GM23248 (cell line): ENCODE measurements around the gene SLC38A2. TPM values are rescaled to one million over a fixed set of nuclear protein-coding genes. Genes with fewer than 3 reads are reported as not detected.

Experiments
- DNase-seq: peaks from one replicate; pipeline ENCODE4 v3.0.0-alpha.2; 2015
- H2AFZ ChIP-seq: fragments of 200-600 bp; sonication (generic); 2 replicates; pipeline ENCODE4 v1.6.1; 2016; ENCODE audit warnings: antibody characterized with exemption
- H3F3A ChIP-seq: fragments of 200-600 bp; sonication (generic); 2 replicates; pipeline ENCODE4 v1.6.1; 2016; ENCODE audit warnings: mild to moderate bottlenecking, antibody characterized with exemption, mixed run types; ENCODE audit not compliant: insufficient read depth
- H3K27ac ChIP-seq: fragments of 200-600 bp; sonication (generic); 2 replicates; pipeline ENCODE4 v1.5.1; 2016; ENCODE audit warnings: mild to moderate bottlenecking
- H3K27me3 ChIP-seq: fragments of 200-600 bp; sonication (generic); replicated peaks from 2 replicates; pipeline ENCODE4 v1.6.1; 2016; ENCODE audit warnings: mild to moderate bottlenecking; ENCODE audit not compliant: insufficient read depth
- H3K36me3 ChIP-seq: fragments of 200-600 bp; sonication (generic); 2 replicates; pipeline ENCODE4 v1.6.1; 2016; ENCODE audit warnings: low read depth, mild to moderate bottlenecking
- H3K4me1 ChIP-seq: fragments of 200-600 bp; sonication (generic); 2 replicates; pipeline ENCODE4 v1.6.1; 2016; ENCODE audit warnings: mild to moderate bottlenecking; ENCODE audit not compliant: insufficient read depth
- H3K4me2 ChIP-seq: fragments of 200-600 bp; sonication (generic); one replicate; pipeline ENCODE4 v1.6.1; 2016; ENCODE audit warnings: mild to moderate bottlenecking; ENCODE audit not compliant: unreplicated experiment
- H3K4me3 ChIP-seq: fragments of 200-600 bp; sonication (generic); 2 replicates; pipeline ENCODE4 v1.5.1; 2016; ENCODE audit warnings: mild to moderate bottlenecking
- H3K79me2 ChIP-seq: fragments of 200-600 bp; sonication (generic); 2 replicates; pipeline ENCODE4 v1.6.1; 2016; ENCODE audit warnings: mild to moderate bottlenecking; ENCODE audit not compliant: insufficient read depth
- H3K9ac ChIP-seq: fragments of 200-600 bp; sonication (generic); 2 replicates; pipeline ENCODE4 v1.6.1; 2016; ENCODE audit warnings: mild to moderate bottlenecking
- H3K9me2 ChIP-seq: fragments of 200-600 bp; sonication (generic); 2 replicates; pipeline ENCODE4 v1.6.1; 2016; ENCODE audit warnings: mixed run types, mild to moderate bottlenecking, moderate library complexity; ENCODE audit not compliant: insufficient read depth
- H3K9me3 ChIP-seq: fragments of 200-600 bp; sonication (generic); one replicate; pipeline ENCODE4 v1.6.1; 2017; ENCODE audit warnings: low read depth
- H4K20me1 ChIP-seq: fragments of 200-600 bp; sonication (generic); 2 replicates; pipeline ENCODE4 v1.6.0; 2016; ENCODE audit not compliant: insufficient read depth
- EZH2 ChIP-seq: fragments of 200-600 bp; sonication (generic); IDR thresholded peaks from 2 replicates; pipeline ENCODE4 v1.6.1; 2018; ENCODE audit warnings: antibody characterized with exemption, mild to moderate bottlenecking; ENCODE audit not compliant: insufficient read depth, poor library complexity, severe bottlenecking
- EZH2phosphoT487 ChIP-seq: fragments of 200-600 bp; sonication (generic); IDR thresholded peaks from 2 replicates; pipeline ENCODE4 v1.6.1; 2018; ENCODE audit warnings: antibody characterized with exemption, moderate library complexity, mild to moderate bottlenecking, low read depth; ENCODE audit not compliant: insufficient read depth
- WGBS, 2 experiments: methylation state at CpG; one replicate each; pipeline ENCODE4 v1.1.6; 2015 to 2017; ENCODE audit warnings: low lambda C conversion rate in 2 of 2, low coverage in 1 of 2; ENCODE audit errors: missing lambda C conversion rate in 2 of 2; 5-methylcytosine and 5-hydroxymethylcytosine counted together
- in situ Hi-C: fragments of 300-500 bp; cut with MboI; formaldehyde crosslinking; loops from 2 replicates; pipeline ENCODE4 v1.15.0; 2020
- polyA plus RNA-seq: library from polyadenylated mRNA; unstranded; fragments of >200 nt; fragmentation: Nextera tagmentation; extraction: Ambion mirVana; gene quantifications from 2 replicates; pipeline ENCODE4 v1.2.1, GENCODE V29; 2016
- total RNA-seq: library from RNA; depleted of rRNA; stranded (reverse); fragments of >200 nt; shearing (Covaris generic); gene quantifications from 2 replicates; pipeline ENCODE4 v1.2.3, GENCODE V29; 2014

The SLC38A2 gene
- total and polyA plus RNA-seq, 2 experiments from 2014 or later, result 683 to 1,383 TPM

- no peaks in the 10 kb centered on the region for H4K20me1 ChIP-seq
- no peak overlapping the region for H3K4me3 ChIP-seq
- in situ Hi-C loops, result loop anchor here (10.0 kb wide), 1 partner anchor 279 kb away; no protein-coding TSS in a partner anchor
- H3K9me2 ChIP-seq, result no peaks in the 10 kb centered on the region
- no peaks in the 10 kb centered on the region for H3K27me3 ChIP-seq
- H3K79me2 ChIP-seq, result peaks cover 51% of the 10 kb centered on the region
- peak overlapping the region; percentile 91 for H3K4me2 ChIP-seq
- TF ChIP-seq EZH2phosphoT487 (no peak), EZH2 (no peak)
- peak overlapping the region; percentile 100 for H3K27ac ChIP-seq
- peaks cover 73% of the 10 kb centered on the region for H3K4me1 ChIP-seq
- H3F3A ChIP-seq, result peaks cover 82% of the 10 kb centered on the region
- H3K9ac ChIP-seq, result peak overlapping the region; percentile 97
- no peaks in the 10 kb centered on the region for H3K36me3 ChIP-seq
- H2AFZ ChIP-seq, result no peak overlapping the region
- WGBS, 2 experiments, result 94 to 96% methylated on average over 5 of the region's 5 CpGs
- no peaks in the 10 kb centered on the region for H3K9me3 ChIP-seq
- DNase-seq, result no peak
Observed at GRCh38 chr12:46385438-46385837, 12.9 kb upstream of the SLC38A2 start.

- Histone ChIP-seq H3K79me2 (peaks cover 55% of the 10 kb centered on the region), H2AFZ (no peak overlapping the region), H3K9me3 (no peaks in the 10 kb centered on the region), H3K36me3 (no peaks in the 10 kb centered on the region), H3K4me3 (peak overlapping the region; percentile 83), H3K4me1 (peaks cover 66% of the 10 kb centered on the region), H3K9ac (peak overlapping the region; percentile 97), H3K27ac (peak overlapping the region; percentile 100), H3F3A (peaks cover 80% of the 10 kb centered on the region), H4K20me1 (no peaks in the 10 kb centered on the region), H3K9me2 (no peaks in the 10 kb centered on the region), H3K4me2 (peak overlapping the region; percentile 91), H3K27me3 (no peaks in the 10 kb centered on the region)
- TF ChIP-seq EZH2phosphoT487 (no peak), EZH2 (no peak)
- in situ Hi-C loops, result loop anchor here (10.0 kb wide), 1 partner anchor 280 kb away; no protein-coding TSS in a partner anchor
- DNase-seq, result peak; percentile 53
- 64 to 66% methylated on average over 9 of the region's 9 CpGs for WGBS, 2 experiments
Observed at GRCh38 chr12:46384451-46385309, 12.1 kb upstream of the SLC38A2 start.

DNA sequence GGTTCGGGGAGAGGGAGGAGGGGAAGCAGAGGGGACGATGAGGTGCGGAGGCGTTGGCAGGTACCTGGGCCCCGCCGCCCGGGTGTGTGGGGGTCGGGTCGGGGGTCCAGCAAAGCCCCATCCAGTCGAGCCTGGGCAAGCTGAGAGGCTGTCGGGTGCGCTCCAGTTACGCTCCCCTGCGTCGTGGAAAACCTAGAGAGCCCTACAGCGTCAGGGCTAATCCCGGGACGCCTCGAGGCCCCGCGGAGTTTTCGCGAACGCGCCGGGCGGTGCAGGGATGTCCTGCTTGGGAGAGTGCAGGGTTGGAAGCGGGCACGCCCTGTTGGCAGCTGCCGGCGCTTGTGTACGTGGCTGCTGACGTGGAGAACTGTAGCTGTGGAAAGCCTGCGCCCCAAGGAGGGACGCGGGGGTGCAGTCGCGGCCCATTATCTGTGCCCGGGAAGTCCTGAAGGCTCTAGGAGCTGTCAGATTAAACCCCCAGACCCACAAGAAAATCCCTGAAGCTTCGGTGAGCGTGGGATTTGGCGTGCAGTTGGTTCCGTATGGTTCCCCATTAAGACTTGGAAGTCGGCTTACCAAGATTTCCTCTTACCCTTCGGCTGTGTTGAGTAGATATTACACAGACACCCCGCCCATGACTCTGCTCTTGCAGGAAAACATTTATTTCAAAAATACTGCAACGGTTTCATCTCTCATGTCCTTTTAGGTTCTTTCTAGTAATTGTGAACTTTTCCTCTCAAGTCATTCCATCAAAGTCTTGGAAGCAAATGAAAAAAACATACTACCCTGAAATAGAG lies 11.3 kb upstream of the SLC38A2 start:
- peak overlapping the region; percentile 97 for H3K9ac ChIP-seq
- H3K9me3 ChIP-seq, result no peaks in the 10 kb centered on the region
- TF ChIP-seq EZH2phosphoT487 (no peak), EZH2 (no peak)
- H2AFZ ChIP-seq, result no peak overlapping the region; the same call in 1 of the 2 replicates
- H3K4me1 ChIP-seq, result peaks cover 57% of the 10 kb centered on the region
- H3K4me3 ChIP-seq, result peak overlapping the region; percentile 83
- H3K27me3 ChIP-seq, result no peaks in the 10 kb centered on the region
- peak; percentile 96 for DNase-seq
- H3F3A ChIP-seq, result peaks cover 81% of the 10 kb centered on the region
- in situ Hi-C loops, result loop anchor here (10.0 kb wide), 1 partner anchor 281 kb away; no protein-coding TSS in a partner anchor
- no peaks in the 10 kb centered on the region for H4K20me1 ChIP-seq
- peaks cover 55% of the 10 kb centered on the region for H3K79me2 ChIP-seq
- 1% methylated on average over 35 to 47 of the region's 47 CpGs for WGBS, 2 experiments
- H3K27ac ChIP-seq, result peak overlapping the region; percentile 100
- H3K36me3 ChIP-seq, result no peaks in the 10 kb centered on the region
- no peaks in the 10 kb centered on the region for H3K9me2 ChIP-seq
- H3K4me2 ChIP-seq, result peak overlapping the region; percentile 91

GRCh38 chr12:46382964-46383653 lies 10.5 kb upstream of the SLC38A2 start:
- H4K20me1 ChIP-seq, result no peaks in the 10 kb centered on the region
- H3K9me3 ChIP-seq, result no peaks in the 10 kb centered on the region
- H3K9ac ChIP-seq, result peak overlapping the region; percentile 97
- no peaks in the 10 kb centered on the region for H3K9me2 ChIP-seq
- TF ChIP-seq EZH2 (no peak), EZH2phosphoT487 (no peak)
- 0 to 2% methylated on average over 46 to 71 of the region's 74 CpGs for WGBS, 2 experiments
- H3K4me1 ChIP-seq, result peaks cover 50% of the 10 kb centered on the region
- peak overlapping the region; percentile 91 for H3K4me2 ChIP-seq
- no peaks in the 10 kb centered on the region for H3K27me3 ChIP-seq
- H3F3A ChIP-seq, result peaks cover 81% of the 10 kb centered on the region
- in situ Hi-C loops, result loop anchor here (10.0 kb wide), 1 partner anchor 282 kb away; no protein-coding TSS in a partner anchor
- H2AFZ ChIP-seq, result no peak overlapping the region
- peak overlapping the region; percentile 83 for H3K4me3 ChIP-seq
- no peaks in the 10 kb centered on the region for H3K36me3 ChIP-seq
- H3K79me2 ChIP-seq, result peaks cover 52% of the 10 kb centered on the region
- peak overlapping the region; percentile 100 for H3K27ac ChIP-seq
- DNase-seq, result peak; percentile 99
